PC-9 (cell line): ENCODE data around the gene OOSP1. TPM values are rescaled to one million over a fixed set of nuclear protein-coding genes. Genes with fewer than 3 reads are reported as not detected.

Source experiments
- BruUV-seq: library from RNA; stranded (reverse); fragments of 400-500 nt; replicated peaks from 2 replicates; lab custom pipeline; 2021; lab: Mats Ljungman, UMichigan
- CTCF ChIA-PET: fragments of 300-600 bp; sonication (Branson Sonifier 250); formaldehyde crosslinking; loops from one replicate; lab custom pipeline; 2022; ENCODE audit warnings: antibody characterized with exemption; lab: Charles Lee
- POLR2A ChIA-PET: fragments of 300-600 bp; sonication (Branson Sonifier 250); formaldehyde crosslinking; loops from one replicate; lab custom pipeline; 2022; ENCODE audit warnings: antibody characterized with exemption; ENCODE audit not compliant: unreplicated experiment; lab: Charles Lee
- DNase-seq, 2 experiments: peaks; one replicate each; pipeline versions ENCODE4 v3.0.0 to v3.0.0-alpha.2; 2015 to 2022; ENCODE audit warnings: mixed read lengths in 1 of 2
- H2AFZ ChIP-seq: fragments of 200-600 bp; sonication (generic); 2 replicates; pipeline ENCODE4 v1.8.1; 2017; ENCODE audit warnings: antibody characterized with exemption
- H3F3A ChIP-seq: fragments of 200-600 bp; sonication (generic); 2 replicates; pipeline ENCODE4 v1.8.1; 2017; ENCODE audit warnings: antibody characterized with exemption, mild to moderate bottlenecking, low read depth; ENCODE audit not compliant: insufficient read depth
- H3K27ac ChIP-seq: fragments of 200-600 bp; sonication (generic); 2 replicates; pipeline ENCODE4 v1.6.1; 2016; ENCODE audit warnings: mixed run types
- H3K27me3 ChIP-seq: fragments of 200-600 bp; sonication (generic); 2 replicates; pipeline ENCODE4 v1.6.1; 2016; ENCODE audit warnings: low read depth, mixed run types; ENCODE audit not compliant: insufficient read depth
- H3K36me3 ChIP-seq: fragments of 200-600 bp; sonication (generic); 2 replicates; pipeline ENCODE4 v1.6.1; 2016; ENCODE audit warnings: low read depth, mixed run types
- H3K4me1 ChIP-seq: fragments of 200-600 bp; sonication (generic); replicated peaks from 2 replicates; pipeline ENCODE4 v1.6.1; 2016; ENCODE audit warnings: mixed run types; ENCODE audit not compliant: insufficient read depth
- H3K4me2 ChIP-seq: fragments of 200-600 bp; sonication (generic); 2 replicates; pipeline ENCODE4 v1.6.1; 2017; ENCODE audit warnings: mixed run types
- H3K4me3 ChIP-seq: fragments of 200-600 bp; sonication (generic); 2 replicates; pipeline ENCODE4 v1.6.1; 2016; ENCODE audit warnings: mixed run types
- H3K79me2 ChIP-seq: fragments of 200-600 bp; sonication (generic); 2 replicates; pipeline ENCODE4 v1.6.1; 2017; ENCODE audit warnings: low read depth, mixed run types
- H3K9me2 ChIP-seq: fragments of 200-600 bp; sonication (generic); 2 replicates; pipeline ENCODE4 v1.8.1; 2017; ENCODE audit warnings: mild to moderate bottlenecking; ENCODE audit not compliant: insufficient read depth
- H3K9me3 ChIP-seq: fragments of 200-600 bp; sonication (generic); 2 replicates; pipeline ENCODE4 v1.8.1; 2016; ENCODE audit warnings: low read depth; ENCODE audit not compliant: insufficient read depth
- H4K20me1 ChIP-seq: fragments of 200-600 bp; sonication (generic); 2 replicates; pipeline ENCODE4 v1.8.1; 2017; ENCODE audit not compliant: insufficient read depth
- CTCF ChIP-seq: fragments of 200-600 bp; sonication (generic); conservative IDR thresholded peaks from 2 replicates; pipeline ENCODE4 v1.6.1; 2017; ENCODE audit warnings: mixed run types, antibody characterized with exemption, mild to moderate bottlenecking, moderate library complexity
- EZH2 ChIP-seq: fragments of 200-600 bp; sonication (generic); IDR thresholded peaks from 2 replicates; pipeline ENCODE4 v1.8.0; 2017; ENCODE audit warnings: antibody characterized with exemption, low read depth
- intact Hi-C: fragments of 100-400 bp; cut with micrococcal nuclease; formaldehyde crosslinking; loops from one replicate; pipeline ENCODE4 v1.10.0; 2022; ENCODE audit not compliant: unreplicated experiment
- total RNA-seq: library from RNA; stranded (reverse); gene quantifications from 2 replicates; pipeline ENCODE4 v1.2.3, GENCODE V29; 2021

OOSP1 gene
- total RNA-seq, 1 experiment from 2014 or later: not detected

GRCh38 chr11:59953463-59954218, 15.4 kb downstream of the OOSP1 start:
- Histone ChIP-seq H2AFZ (no peak overlapping the region), H3K27ac (no peak overlapping the region), H4K20me1 (no peaks in the 10 kb centered on the region), H3K36me3 (no peaks in the 10 kb centered on the region), H3K4me2 (no peak overlapping the region), H3K9me2 (no peaks in the 10 kb centered on the region), H3K79me2 (no peaks in the 10 kb centered on the region), H3K9me3 (0 out of 2 replicates have a peak, but pooled peaks cover 4% of the 10 kb centered on the region), H3K4me1 (no peaks in the 10 kb centered on the region), H3K4me3 (no peak overlapping the region), H3K27me3 (peaks cover 14% of the 10 kb centered on the region), H3F3A (no peaks in the 10 kb centered on the region)
- TF ChIP-seq CTCF: no peak
- TF ChIP-seq EZH2: no peak
- intact Hi-C loops: no loop called here
- ChIA-PET CTCF (no interaction called here), POLR2A (no interaction called here)
- DNase-seq: no peak
- no TSS peak for BruUV-seq

GRCh38 chr11:59954219-59954847, 16.1 kb downstream of the OOSP1 start:
- no peak overlapping the region for H3K27ac ChIP-seq
- 0 out of 2 replicates have a peak, but pooled peaks cover 4% of the 10 kb centered on the region for H3K9me3 ChIP-seq
- TF ChIP-seq CTCF: no peak
- TF ChIP-seq EZH2: no peak
- intact Hi-C loops: no loop called here
- H3K27me3 ChIP-seq: peaks cover 14% of the 10 kb centered on the region
- no peaks in the 10 kb centered on the region for H3F3A ChIP-seq
- no peaks in the 10 kb centered on the region for H3K79me2 ChIP-seq
- POLR2A ChIA-PET: no interaction called here
- no peaks in the 10 kb centered on the region for H3K36me3 ChIP-seq
- no peak overlapping the region for H3K4me2 ChIP-seq
- CTCF ChIA-PET: no interaction called here
- no peak overlapping the region for H3K4me3 ChIP-seq
- BruUV-seq: no TSS peak
- no peaks in the 10 kb centered on the region for H3K4me1 ChIP-seq
- no peak for DNase-seq
- no peak overlapping the region for H2AFZ ChIP-seq
- H4K20me1 ChIP-seq: no peaks in the 10 kb centered on the region
- no peaks in the 10 kb centered on the region for H3K9me2 ChIP-seq

- CTCF ChIA-PET: no interaction called here
- H3K9me3 ChIP-seq: 0 out of 2 replicates have a peak, but pooled peaks cover 4% of the 10 kb centered on the region
- H4K20me1 ChIP-seq: no peaks in the 10 kb centered on the region
- no peak overlapping the region for H3K27ac ChIP-seq
- no peaks in the 10 kb centered on the region for H3K9me2 ChIP-seq
- TF ChIP-seq EZH2: no peak
- TF ChIP-seq CTCF: no peak
- no peak overlapping the region for H2AFZ ChIP-seq
- H3K27me3 ChIP-seq: no peaks in the 10 kb centered on the region
- intact Hi-C loops: no loop called here
- H3K79me2 ChIP-seq: no peaks in the 10 kb centered on the region
- no peak for DNase-seq
- POLR2A ChIA-PET: interaction anchor here (0.6 to 0.7 kb wide), 2 partner anchors 140 to 212 kb away, joined by 6 to 17 read pairs; no protein-coding TSS in a partner anchor
- no peaks in the 10 kb centered on the region for H3K4me1 ChIP-seq
- H3K4me2 ChIP-seq: no peak overlapping the region
- no peaks in the 10 kb centered on the region for H3F3A ChIP-seq
- no peaks in the 10 kb centered on the region for H3K36me3 ChIP-seq
- H3K4me3 ChIP-seq: no peak overlapping the region
- BruUV-seq: no TSS peak
Observed at GRCh38 chr11:59957094-59957493, 18.9 kb downstream of the OOSP1 start.
